ENCODE measurements around the gene PTPRN2. TPM values are rescaled to one million over a fixed set of nuclear protein-coding genes. Genes with fewer than 3 reads are reported as not detected.

The PTPRN2 gene
- total and polyA plus RNA-seq, 2 of the 8 experiments (the other 6 are each of a cell fraction or from before 2014, with no cell fraction given), result 2.6 to 4.5 TPM

- WGBS, 2 experiments (ENCODE audit: extremely low coverage in 1 of 2, insufficient coverage in 1 of 2, insufficient read length in 1 of 2, insufficient replicate concordance in 2 of 2, low coverage in 1 of 2, low lambda C conversion rate in 2 of 2, missing lambda C conversion rate in 1 of 2), result 92% methylated on average over 1 of the region's 1 CpG; no CpG with 5 or more reads in 1 of the 2 experiments
- no peak overlapping the region for H2AK5ac ChIP-seq (ENCODE audit: low read depth, low read length)
- no peak for FAIRE-seq
- no peak overlapping the region for H2BK120ac ChIP-seq (replicated peaks; ENCODE audit: low read depth, low read length)
- H4K8ac ChIP-seq (ENCODE audit: extremely low read depth, insufficient read depth, low read length), result no peak overlapping the region
- no peak overlapping the region for H3K23ac ChIP-seq (ENCODE audit: insufficient read length)
- peaks cover 5 to 16% (median 11%) of the 10 kb centered on the region in 4 experiments; a peak in 6 of 7 replicates for H3K4me1 ChIP-seq (replicated peaks in 1 of 4; ENCODE audit: control insufficient read depth in 3 of 4, insufficient read depth in 4 of 4, low read length in 3 of 4)
- H3K9ac ChIP-seq (replicated peaks in 1 of 4; ENCODE audit: extremely low read depth in 1 of 4, low read depth in 3 of 4, low read length in 3 of 4), result no peak overlapping the region
- no peak overlapping the region for H3K4me3 ChIP-seq (ENCODE audit: extremely low read depth in 1 of 4, insufficient read depth in 2 of 4, low read depth in 3 of 4, low read length in 4 of 4)
- peaks cover 0 to 6% (median under 1%) of the 10 kb centered on the region in 4 experiments; a peak in 3 of 8 replicates for H3K36me3 ChIP-seq (ENCODE audit: control insufficient read depth in 2 of 4, insufficient read depth in 4 of 4, low read length in 3 of 4)
- H3K79me2 ChIP-seq (ENCODE audit: control insufficient read depth in 1 of 2, insufficient read depth in 2 of 2, low read length in 2 of 2), result peaks cover 0 to 10% of the 10 kb centered on the region in 2 experiments; a peak in 2 of 4 replicates
- no peak overlapping the region for H4K5ac ChIP-seq (ENCODE audit: insufficient read length, low read depth, low read length)
- no peak overlapping the region for H3K27ac ChIP-seq (ENCODE audit: low read depth, low read length)
- no peak overlapping the region for H4K91ac ChIP-seq (replicated peaks; ENCODE audit: insufficient read length, low read length)
- no peak overlapping the region for H2BK12ac ChIP-seq (ENCODE audit: low read depth, low read length)
- ChIA-PET CTCF (ENCODE audit: partially characterized antibody) (interaction anchor here (0.8 to 1.1 kb wide), 2 partner anchors 20 to 99 kb away, joined by 3 read pairs; no protein-coding TSS in a partner anchor), POLR2A (ENCODE audit: partially characterized antibody) (no interaction called here)
- no peak overlapping the region for H2BK20ac ChIP-seq (ENCODE audit: low read length)
- no peak overlapping the region for H3K14ac ChIP-seq (ENCODE audit: insufficient read length)
- no peak overlapping the region for H3K4me2 ChIP-seq (ENCODE audit: insufficient read depth in 1 of 2, low read depth in 2 of 2, low read length in 2 of 2)
- no peak overlapping the region for H3K18ac ChIP-seq (ENCODE audit: extremely low read depth, low read length)
- H3K4ac ChIP-seq (replicated peaks; ENCODE audit: insufficient read length, low read depth, low read length), result no peak overlapping the region
- DNase-seq (ENCODE audit: low read depth in 1 of 2, low spot score in 2 of 2), result no peak
- no peaks in the 10 kb centered on the region for H3K79me1 ChIP-seq (ENCODE audit: low read depth, low read length)
- no peaks in the 10 kb centered on the region for H4K20me1 ChIP-seq (replicated peaks in 1 of 2; ENCODE audit: control insufficient read depth in 1 of 2, insufficient read depth in 2 of 2, low read length in 2 of 2)
- no peaks in the 10 kb centered on the region for H3K9me3 ChIP-seq (ENCODE audit: insufficient read depth in 2 of 2, low read depth in 1 of 2, low read length in 1 of 2)
- H2BK5ac ChIP-seq (ENCODE audit: low read depth, low read length), result no peak overlapping the region
- peaks cover 6% of the 10 kb centered on the region; the same call in 1 of the 2 replicates for H3K23me2 ChIP-seq (ENCODE audit: low read depth, low read length)
- H3K27me3 ChIP-seq (replicated peaks in 1 of 4; ENCODE audit: control insufficient read depth in 3 of 4, extremely low read depth in 1 of 4, insufficient read depth in 3 of 4, low read length in 3 of 4), result no peaks in the 10 kb centered on the region
- TF ChIP-seq HDAC2 (IDR thresholded peaks at IDR 0.05; ENCODE audit: borderline replicate concordance in 1 of 2, low read depth in 2 of 2, low read length in 2 of 2) (no peak), RBBP5 (IDR thresholded peaks at IDR 0.05; ENCODE audit: borderline replicate concordance, low read depth, low read length) (no peak), TBP (IDR thresholded peaks at IDR 0.05; ENCODE audit: low read depth, low read length) (no peak), NRF1 (IDR thresholded peaks at IDR 0.05; ENCODE audit: low read depth, low read length) (no peak), POU5F1 (IDR thresholded peaks at IDR 0.05; ENCODE audit: low read depth, low read length) (no peak), SIN3A (conservative IDR thresholded peaks at IDR 0.05 in 1 of 2, IDR thresholded peaks at IDR 0.05 in 1 of 2; ENCODE audit: low read depth in 1 of 2, low read length in 2 of 2) (no peak), BRCA1 (IDR thresholded peaks at IDR 0.05; ENCODE audit: low read depth, low read length) (no peak), TEAD4 (IDR thresholded peaks at IDR 0.05; ENCODE audit: low read depth, low read length) (no peak), SIX5 (IDR thresholded peaks at IDR 0.05; ENCODE audit: low read depth, low read length) (no peak), CEBPB (IDR thresholded peaks at IDR 0.05; ENCODE audit: low read depth, low read length) (no peak), RAD21 (IDR thresholded peaks at IDR 0.05 in 1 of 2, conservative IDR thresholded peaks at IDR 0.05 in 1 of 2; ENCODE audit: low read depth in 2 of 2, low read length in 2 of 2) (no peak), RNF2 (IDR thresholded peaks at IDR 0.05; ENCODE audit: borderline replicate concordance, low read depth, low read length, missing control alignments, poor library complexity, severe bottlenecking) (no peak)
- no peak overlapping the region for H3K56ac ChIP-seq (replicated peaks; ENCODE audit: insufficient read length, low read depth, low read length)
- no peak overlapping the region for H2BK15ac ChIP-seq (ENCODE audit: low read length)
- H2AFZ ChIP-seq (ENCODE audit: low read length), result no peak overlapping the region
Measured at GRCh38 chr7:158614700-158615099, 27.1 kb upstream of the PTPRN2 start.

Measured in H1 (cell line).